ENCODE data around the gene WDR70. TPM values are rescaled to one million over a fixed set of nuclear protein-coding genes. Genes with fewer than 3 reads are reported as not detected.

Gene WDR70
- total RNA-seq, 6 experiments from 2014 or later, result 8.8 to 13.4 (median 11.3) TPM

DNA sequence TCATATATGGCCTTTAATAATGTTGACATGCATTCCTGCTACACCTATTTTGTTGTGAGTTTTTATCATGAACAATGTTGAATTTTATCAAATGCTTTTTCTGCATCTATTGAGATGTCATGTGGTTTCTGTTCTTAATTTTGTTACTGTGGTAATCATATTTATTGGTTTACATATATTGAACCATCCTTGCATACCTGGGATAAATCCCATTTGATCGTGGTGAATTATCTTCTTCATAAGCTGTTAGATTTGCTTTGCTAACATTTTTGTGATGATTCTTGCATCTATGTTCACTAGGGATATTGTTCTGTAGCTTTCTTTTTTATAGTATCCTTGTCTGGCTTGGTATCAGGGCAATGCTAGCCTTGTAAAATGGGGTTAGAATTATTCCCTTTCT lies 222.0 kb downstream of the WDR70 start:
- WGBS (ENCODE audit: insufficient coverage, low coverage, low lambda C conversion rate, missing lambda C conversion rate), result 90% methylated on average over 1 of the region's 1 CpG
- peaks cover 0 to 3% (median 0%) of the 10 kb centered on the region in 4 donors for H3K36me3 ChIP-seq

DNA sequence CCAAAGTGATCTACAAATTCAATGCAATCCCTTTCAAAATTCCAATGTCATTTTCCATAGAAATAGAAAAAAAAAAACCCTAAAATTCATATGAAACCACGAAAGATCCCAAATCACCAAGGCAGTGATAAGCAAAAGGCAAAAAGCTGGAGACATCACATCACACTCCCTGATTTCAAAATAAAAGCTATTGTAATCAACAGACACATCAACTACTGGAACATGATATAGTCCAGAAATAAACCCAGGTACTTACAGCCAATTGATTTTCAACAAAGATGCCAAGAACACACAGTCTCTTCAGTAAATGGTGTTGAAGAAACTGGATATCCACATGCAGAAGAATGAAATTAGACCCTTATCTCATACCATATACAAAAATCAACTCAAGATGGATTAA lies 224.0 kb downstream of the WDR70 start:
- DNase-seq (no peak), ATAC-seq (no peak)
- no peak overlapping the region for H3K27ac ChIP-seq
- intact Hi-C loops (cut with DNase I), result no loop called here
- H3K36me3 ChIP-seq, result peaks cover 0 to 6% (median 0%) of the 10 kb centered on the region in 4 donors
- no peaks in the 10 kb centered on the region for H3K27me3 ChIP-seq
- H3K4me3 ChIP-seq, result no peak overlapping the region
- H3K4me1 ChIP-seq, result no peaks in the 10 kb centered on the region
- H3K9me3 ChIP-seq, result peaks cover 0 to 6% (median 0%) of the 10 kb centered on the region in 4 donors
- WGBS (ENCODE audit: insufficient coverage, low coverage, low lambda C conversion rate, missing lambda C conversion rate), result 90% methylated on average over 1 of the region's 1 CpG
- TF ChIP-seq, protein P1, sequence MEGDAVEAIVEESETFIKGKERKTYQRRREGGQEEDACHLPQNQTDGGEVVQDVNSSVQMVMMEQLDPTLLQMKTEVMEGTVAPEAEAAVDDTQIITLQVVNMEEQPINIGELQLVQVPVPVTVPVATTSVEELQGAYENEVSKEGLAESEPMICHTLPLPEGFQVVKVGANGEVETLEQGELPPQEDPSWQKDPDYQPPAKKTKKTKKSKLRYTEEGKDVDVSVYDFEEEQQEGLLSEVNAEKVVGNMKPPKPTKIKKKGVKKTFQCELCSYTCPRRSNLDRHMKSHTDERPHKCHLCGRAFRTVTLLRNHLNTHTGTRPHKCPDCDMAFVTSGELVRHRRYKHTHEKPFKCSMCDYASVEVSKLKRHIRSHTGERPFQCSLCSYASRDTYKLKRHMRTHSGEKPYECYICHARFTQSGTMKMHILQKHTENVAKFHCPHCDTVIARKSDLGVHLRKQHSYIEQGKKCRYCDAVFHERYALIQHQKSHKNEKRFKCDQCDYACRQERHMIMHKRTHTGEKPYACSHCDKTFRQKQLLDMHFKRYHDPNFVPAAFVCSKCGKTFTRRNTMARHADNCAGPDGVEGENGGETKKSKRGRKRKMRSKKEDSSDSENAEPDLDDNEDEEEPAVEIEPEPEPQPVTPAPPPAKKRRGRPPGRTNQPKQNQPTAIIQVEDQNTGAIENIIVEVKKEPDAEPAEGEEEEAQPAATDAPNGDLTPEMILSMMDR (IDR thresholded peaks at IDR 0.05), result no peak
- no peak for TF ChIP-seq POLR2A (IDR thresholded peaks at IDR 0.05)

More for the DNA sequence above, 222.0 kb downstream of the WDR70 start:
- H3K27me3 ChIP-seq, result no peaks in the 10 kb centered on the region
- H3K4me1 ChIP-seq, result no peaks in the 10 kb centered on the region
- TF ChIP-seq, protein P1 (IDR thresholded peaks at IDR 0.05), result no peak
- intact Hi-C loops (cut with DNase I), result no loop called here
- DNase-seq (no peak), ATAC-seq (no peak)
- no peak overlapping the region for H3K27ac ChIP-seq
- H3K4me3 ChIP-seq, result no peak overlapping the region
- peaks cover 0 to 6% (median 0%) of the 10 kb centered on the region in 4 donors for H3K9me3 ChIP-seq

DNA sequence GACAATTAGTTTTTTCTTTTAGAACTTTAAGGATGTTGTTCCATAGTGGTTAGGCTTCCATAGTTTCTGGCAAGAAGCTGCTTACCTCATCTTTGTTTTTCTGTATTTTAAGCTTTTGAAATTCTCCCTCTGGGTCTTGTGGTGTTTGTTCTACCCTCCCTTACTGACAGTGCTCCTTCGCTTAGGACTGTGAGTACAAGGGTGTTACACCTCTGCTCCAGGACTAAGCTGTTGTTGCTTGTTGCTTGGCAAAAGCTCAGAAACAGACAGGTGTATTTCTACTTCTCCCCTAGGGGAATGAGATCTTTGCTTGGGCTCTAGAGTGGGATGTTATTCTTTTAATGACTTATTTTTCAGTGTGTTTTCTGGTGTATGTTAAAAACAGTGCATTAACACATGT lies 225.2 kb downstream of the WDR70 start:
- Histone ChIP-seq H3K4me3 (no peak overlapping the region), H3K4me1 (no peaks in the 10 kb centered on the region), H3K9me3 (peaks cover 0 to 6% (median 0%) of the 10 kb centered on the region in 4 donors), H3K27me3 (no peaks in the 10 kb centered on the region), H3K27ac (no peak overlapping the region), H3K36me3 (peaks cover 0 to 6% (median 0%) of the 10 kb centered on the region in 4 donors)
- WGBS (ENCODE audit: insufficient coverage, low coverage, low lambda C conversion rate, missing lambda C conversion rate), result 100% methylated on average over 1 of the region's 1 CpG
- TF ChIP-seq, protein P1 (IDR thresholded peaks at IDR 0.05), result no peak
- no peak for TF ChIP-seq POLR2A (IDR thresholded peaks at IDR 0.05)
- intact Hi-C loops (cut with DNase I), result no loop called here
- no peak for DNase-seq
- no peak for ATAC-seq

DNA sequence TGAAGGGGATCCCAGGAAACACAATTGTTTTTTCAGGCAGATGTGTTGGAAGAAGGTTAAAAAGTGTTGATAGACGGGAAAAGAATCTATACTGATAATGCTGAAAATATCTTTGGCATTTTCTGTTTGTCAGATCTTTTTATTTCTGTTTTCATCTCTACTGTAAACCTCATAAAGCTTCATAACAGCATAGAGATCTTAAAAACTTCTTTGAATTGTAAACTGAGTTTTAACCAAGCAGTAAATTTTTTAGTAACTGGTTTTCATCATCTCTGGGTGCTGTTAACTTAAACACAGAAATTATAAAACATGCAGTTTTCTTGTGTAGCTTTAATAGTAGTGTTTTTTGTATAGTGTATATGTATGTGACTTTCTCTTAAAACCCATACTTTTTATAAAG lies 227.0 kb downstream of the WDR70 start:
- no peak for ATAC-seq
- Histone ChIP-seq H3K9me3 (no peaks in the 10 kb centered on the region), H3K27me3 (no peaks in the 10 kb centered on the region), H3K36me3 (peaks cover 0 to 6% (median 0%) of the 10 kb centered on the region in 4 donors), H3K27ac (no peak overlapping the region), H3K4me3 (no peak overlapping the region), H3K4me1 (no peaks in the 10 kb centered on the region)
- TF ChIP-seq, protein P1 (IDR thresholded peaks at IDR 0.05), result no peak
- TF ChIP-seq POLR2A (IDR thresholded peaks at IDR 0.05), result no peak
- intact Hi-C loops (cut with DNase I), result no loop called here
- 88% methylated on average over 1 of the region's 1 CpG for WGBS (ENCODE audit: insufficient coverage, low coverage, low lambda C conversion rate, missing lambda C conversion rate)
- no peak for DNase-seq
